Epithelial cell of esophagus (primary cell): Measurements from ENCODE around the gene MYO15A.

ENCODE experiments used
- DNase-seq: peaks from one replicate; pipeline ENCODE4 v3.0.0; 2010; ENCODE audit warnings: low read depth
- H3K4me3 ChIP-seq: 2 replicates; pipeline ENCODE4 v1.5.1; 2011; ENCODE audit warnings: mild to moderate bottlenecking, low read length, control low read depth
- TF ChIP-seq, protein P1 (sequence below): IDR thresholded peaks from 2 replicates; pipeline ENCODE4 v1.5.1; 2011; ENCODE audit warnings: low read depth, mild to moderate bottlenecking, low read length, control low read depth, inconsistent platforms; ENCODE audit not compliant: insufficient read depth; ENCODE audit errors: missing control alignments

The MYO15A gene

DNA sequence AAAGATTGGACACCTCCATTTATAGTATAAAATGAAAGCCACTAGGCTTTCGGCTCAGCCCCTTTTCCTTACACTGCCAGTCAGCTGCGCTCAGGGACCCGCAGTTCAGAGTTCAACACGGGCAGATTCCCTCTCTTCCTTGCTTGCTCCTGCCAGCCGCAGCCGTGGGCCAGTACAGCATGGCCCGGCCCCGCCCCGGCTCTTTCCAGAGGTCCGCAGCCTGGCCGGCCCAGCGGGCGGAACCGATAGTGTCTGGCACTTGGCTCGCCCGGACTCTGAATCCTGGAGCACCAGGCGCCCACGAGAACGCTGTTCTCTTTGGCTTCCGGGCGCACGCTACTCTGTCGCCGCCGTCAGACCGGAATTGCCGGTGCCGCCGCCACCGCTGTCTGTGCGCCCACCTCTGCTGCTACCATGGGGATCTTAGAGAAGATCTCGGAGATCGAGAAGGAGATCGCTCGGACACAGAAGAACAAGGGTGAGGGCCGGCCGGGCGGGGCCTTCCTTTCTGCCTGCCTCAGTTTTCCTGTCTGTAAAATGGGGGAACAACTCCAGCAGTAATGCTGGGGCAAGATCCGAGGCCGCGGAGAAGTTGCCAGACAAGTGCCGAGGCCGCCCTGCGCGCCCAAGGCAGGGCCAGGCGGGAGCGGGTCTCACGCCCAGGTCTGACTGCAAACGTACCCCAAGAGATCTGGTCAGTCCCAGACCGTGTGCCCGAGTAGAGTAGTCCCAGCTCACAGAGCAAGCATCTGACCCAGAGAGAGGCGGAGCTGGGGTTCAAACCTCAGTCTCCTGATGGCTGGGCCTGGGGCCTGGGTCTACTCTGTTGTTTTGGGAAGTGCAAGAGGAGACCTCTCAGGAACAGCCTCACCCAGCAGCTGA is 20.7 kb upstream of the MYO15A start, which contains the start of gene DRG2:
DRG2 (plus strand) TSS at position 339 of the 882 bp plus-strand sequence; CDS start at position 415, 76 bp downstream.
- H3K4me3 ChIP-seq: peak within 1 kb of the TSS; percentile 99
- TF ChIP-seq, protein P1, sequence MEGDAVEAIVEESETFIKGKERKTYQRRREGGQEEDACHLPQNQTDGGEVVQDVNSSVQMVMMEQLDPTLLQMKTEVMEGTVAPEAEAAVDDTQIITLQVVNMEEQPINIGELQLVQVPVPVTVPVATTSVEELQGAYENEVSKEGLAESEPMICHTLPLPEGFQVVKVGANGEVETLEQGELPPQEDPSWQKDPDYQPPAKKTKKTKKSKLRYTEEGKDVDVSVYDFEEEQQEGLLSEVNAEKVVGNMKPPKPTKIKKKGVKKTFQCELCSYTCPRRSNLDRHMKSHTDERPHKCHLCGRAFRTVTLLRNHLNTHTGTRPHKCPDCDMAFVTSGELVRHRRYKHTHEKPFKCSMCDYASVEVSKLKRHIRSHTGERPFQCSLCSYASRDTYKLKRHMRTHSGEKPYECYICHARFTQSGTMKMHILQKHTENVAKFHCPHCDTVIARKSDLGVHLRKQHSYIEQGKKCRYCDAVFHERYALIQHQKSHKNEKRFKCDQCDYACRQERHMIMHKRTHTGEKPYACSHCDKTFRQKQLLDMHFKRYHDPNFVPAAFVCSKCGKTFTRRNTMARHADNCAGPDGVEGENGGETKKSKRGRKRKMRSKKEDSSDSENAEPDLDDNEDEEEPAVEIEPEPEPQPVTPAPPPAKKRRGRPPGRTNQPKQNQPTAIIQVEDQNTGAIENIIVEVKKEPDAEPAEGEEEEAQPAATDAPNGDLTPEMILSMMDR: no peak
- peak; percentile 90 for DNase-seq

GRCh38 chr17:18089613-18090012 is 18.9 kb upstream of the MYO15A start:
- H3K4me3 ChIP-seq: no peak overlapping the region
- DNase-seq: no peak
- TF ChIP-seq, protein P1: no peak

GRCh38 chr17:18093616-18094408 is 14.7 kb upstream of the MYO15A start:
- peak; percentile 87 for DNase-seq
- TF ChIP-seq, protein P1: peak; percentile 47
- no peak overlapping the region for H3K4me3 ChIP-seq

DNA sequence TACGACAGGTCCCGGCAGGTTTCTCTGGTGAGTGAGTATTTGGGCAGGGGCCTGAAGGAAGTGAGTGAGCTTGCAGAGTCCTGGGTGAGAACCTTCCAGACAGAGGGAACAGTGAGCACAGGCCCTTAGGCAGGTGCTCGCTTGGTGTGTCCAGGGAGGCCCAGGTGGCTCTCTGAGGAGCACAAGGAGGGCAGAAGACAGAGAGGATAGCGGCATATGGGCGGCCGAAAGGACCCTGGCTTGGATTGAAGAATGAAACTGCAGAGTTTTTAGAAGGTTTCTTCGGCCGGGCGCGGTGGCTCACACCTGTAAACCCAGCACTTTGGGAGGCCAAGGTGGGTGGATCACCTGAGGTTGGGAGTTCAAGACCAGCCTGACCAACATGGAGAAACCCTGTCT is 14.1 kb upstream of the MYO15A start:
- TF ChIP-seq, protein P1: no peak
- no peak for DNase-seq
- H3K4me3 ChIP-seq: no peak overlapping the region

DNA sequence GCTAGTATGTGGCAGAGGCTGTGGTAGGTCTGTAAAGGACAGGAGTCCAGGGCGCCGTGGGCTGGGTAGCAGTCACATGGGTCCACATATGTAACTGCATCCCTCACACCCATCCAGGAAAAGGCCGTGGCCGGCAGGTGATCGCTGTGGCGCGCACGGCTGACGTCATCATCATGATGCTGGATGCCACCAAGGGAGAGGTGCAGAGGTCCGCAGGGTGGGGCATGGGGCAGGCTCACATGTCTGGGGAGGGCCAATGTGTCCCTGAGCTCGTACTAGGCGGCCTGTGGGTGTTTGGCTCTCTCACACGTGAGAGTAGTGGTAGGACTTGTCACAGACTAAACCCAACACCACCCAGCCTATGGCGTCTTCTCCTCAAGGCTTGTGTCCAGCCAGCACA is 9.0 kb upstream of the MYO15A start:
- no peak overlapping the region for H3K4me3 ChIP-seq

DNA sequence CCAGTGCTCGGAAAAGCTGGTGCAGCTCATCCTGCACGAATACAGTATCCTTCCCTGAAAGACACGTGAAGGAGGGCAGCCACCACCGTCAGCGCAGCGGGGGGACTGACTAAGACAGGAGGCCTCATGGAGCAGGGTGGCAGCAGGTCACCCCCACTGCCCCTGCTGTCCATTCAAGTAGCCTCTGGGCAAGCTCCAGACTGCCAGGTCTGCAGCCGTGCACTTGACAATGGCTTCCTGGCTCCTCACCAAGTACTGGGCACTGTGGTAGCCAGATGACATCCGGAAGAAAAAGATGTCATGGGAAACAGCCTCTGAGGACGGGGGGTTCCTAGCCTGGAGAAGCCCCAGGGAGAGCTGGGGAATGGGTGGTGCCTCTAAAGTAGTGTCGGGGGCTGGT is 7.9 kb upstream of the MYO15A start:
- H3K4me3 ChIP-seq: no peak overlapping the region
- no peak for DNase-seq
- TF ChIP-seq, protein P1: no peak

More for the DNA sequence above, 9.0 kb upstream of the MYO15A start:
- DNase-seq: no peak
- TF ChIP-seq, protein P1: no peak
